Epithelial cell of prostate (primary cell): ENCODE measurements around the gene PTGIS.

Source experiments
- DNase-seq: peaks from one replicate; pipeline ENCODE4 v3.0.0-alpha.2; 2011; ENCODE audit warnings: low read depth, low spot score
- H3K27ac ChIP-seq: fragments of 450-650 bp; 2 replicates; pipeline ENCODE4 v1.5.1; 2017; ENCODE audit warnings: mild to moderate bottlenecking

Gene PTGIS

DNA sequence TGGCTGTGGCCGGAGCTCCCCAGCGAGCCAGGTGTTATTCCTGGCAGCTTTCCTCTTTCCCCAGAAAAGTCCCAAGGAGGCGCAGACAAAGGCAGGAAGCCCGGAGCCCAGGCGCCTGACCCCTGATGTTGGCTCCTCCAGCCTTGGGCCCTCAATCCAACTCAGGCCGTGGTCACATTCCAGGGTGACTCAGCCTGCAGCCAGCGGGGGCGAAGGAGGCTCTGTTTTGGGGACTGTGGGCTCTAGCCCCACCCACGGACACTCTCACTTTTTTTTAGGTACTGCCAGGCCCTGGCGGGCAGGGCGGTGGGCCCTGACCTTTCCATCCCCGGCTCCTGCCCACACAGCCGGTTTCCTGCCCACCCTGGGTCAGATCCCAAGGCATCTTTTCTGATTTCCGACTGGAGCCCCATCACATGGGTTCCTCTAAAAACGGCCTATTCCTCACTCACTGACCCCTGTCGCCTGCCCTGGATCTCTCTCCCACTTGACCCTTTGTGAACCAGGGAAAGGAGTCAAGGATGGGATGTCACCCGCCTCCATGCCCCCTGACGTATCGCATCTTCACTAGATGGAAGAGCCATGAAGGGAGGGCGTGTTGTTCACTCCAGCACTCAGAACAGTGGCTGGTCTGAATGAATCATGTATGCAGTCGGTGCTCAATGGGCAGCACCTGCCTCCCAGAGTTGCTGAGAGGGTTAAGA, 5.5 kb downstream of the PTGIS start:
- no peak for DNase-seq
- H3K27ac ChIP-seq = no peak overlapping the region

DNA sequence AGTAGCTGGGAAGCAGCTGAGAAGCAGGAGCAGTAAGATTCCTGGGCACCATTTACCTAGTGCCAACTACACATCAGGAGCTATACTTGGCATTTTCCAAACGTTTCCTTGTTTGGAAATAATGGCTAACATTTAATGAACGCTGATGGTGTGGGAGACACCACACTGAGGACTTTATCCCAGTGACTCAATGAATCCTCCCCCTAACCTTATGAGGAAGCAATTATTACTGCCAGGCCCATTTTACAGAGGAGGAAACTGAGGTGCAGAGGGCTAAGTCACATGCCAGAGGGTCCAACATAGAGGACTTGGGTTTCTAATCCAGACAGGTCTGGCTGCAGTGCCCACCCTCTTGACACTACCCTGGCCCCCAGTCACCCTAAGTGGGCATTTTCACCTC, 6.1 kb downstream of the PTGIS start:
- DNase-seq = no peak
- no peak overlapping the region for H3K27ac ChIP-seq

- no peak for DNase-seq
- H3K27ac ChIP-seq = no peak overlapping the region
These were observed 6.7 kb downstream of the PTGIS start for GRCh38 chr20:49561256-49561655.

- no peak for DNase-seq
- H3K27ac ChIP-seq = no peak overlapping the region
These were observed 7.3 kb downstream of the PTGIS start for GRCh38 chr20:49560646-49561045.

DNA sequence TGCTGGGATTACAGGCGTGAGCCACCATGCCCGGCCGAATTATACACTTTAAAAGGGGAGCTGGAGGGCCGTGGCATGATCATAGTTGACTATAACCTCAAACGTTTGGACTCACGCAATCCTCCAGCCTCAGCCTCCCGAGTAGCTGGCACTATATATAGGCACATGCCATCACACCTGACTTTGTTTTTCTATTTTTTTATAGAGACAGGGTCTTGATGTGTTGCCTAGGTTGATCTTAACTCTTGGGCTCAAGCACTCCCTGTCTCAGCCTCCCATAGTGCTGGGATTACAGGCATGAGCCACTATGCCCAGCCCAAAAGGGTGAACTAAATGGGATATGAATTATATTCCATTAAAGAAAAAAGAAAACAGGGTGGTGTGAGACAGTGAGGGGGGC, 7.8 kb downstream of the PTGIS start:
- DNase-seq = no peak
- no peak overlapping the region for H3K27ac ChIP-seq

GRCh38 chr20:49559411-49560081, 8.4 kb downstream of the PTGIS start:
- DNase-seq = no peak
- H3K27ac ChIP-seq = no peak overlapping the region

- no peak overlapping the region for H3K27ac ChIP-seq
- DNase-seq = no peak
These were observed 9.1 kb downstream of the PTGIS start for GRCh38 chr20:49558826-49559225.

- no peak overlapping the region for H3K27ac ChIP-seq
These were observed 10.5 kb downstream of the PTGIS start for GRCh38 chr20:49557449-49557848.

GRCh38 chr20:49556621-49557020, 11.3 kb downstream of the PTGIS start:
- no peak for DNase-seq
- no peak overlapping the region for H3K27ac ChIP-seq

More at GRCh38 chr20:49557449-49557848, 10.5 kb downstream of the PTGIS start:
- DNase-seq = no peak

- H3K27ac ChIP-seq = no peak overlapping the region
- DNase-seq = no peak
These were observed 18.0 kb downstream of the PTGIS start for GRCh38 chr20:49549801-49550551.

GRCh38 chr20:49548371-49548947, 19.5 kb downstream of the PTGIS start:
- no peak for DNase-seq
- H3K27ac ChIP-seq = no peak overlapping the region

- no peak for DNase-seq
- no peak overlapping the region for H3K27ac ChIP-seq
These were observed 22.4 kb downstream of the PTGIS start for GRCh38 chr20:49545572-49545971.

- DNase-seq = no peak
- H3K27ac ChIP-seq = no peak overlapping the region
These were observed 23.4 kb downstream of the PTGIS start for GRCh38 chr20:49544535-49544934.

- H3K27ac ChIP-seq = no peak overlapping the region
- no peak for DNase-seq
These were observed 24.0 kb downstream of the PTGIS start for GRCh38 chr20:49543858-49544437.

- no peak for DNase-seq
- no peak overlapping the region for H3K27ac ChIP-seq
These were observed 24.7 kb downstream of the PTGIS start for GRCh38 chr20:49543071-49543857.

- no peak for DNase-seq
- no peak overlapping the region for H3K27ac ChIP-seq
These were observed 25.4 kb downstream of the PTGIS start for GRCh38 chr20:49542514-49542991.

GRCh38 chr20:49541733-49542513, 26.0 kb downstream of the PTGIS start:
- no peak overlapping the region for H3K27ac ChIP-seq

GRCh38 chr20:49540687-49541435, 27.1 kb downstream of the PTGIS start:
- H3K27ac ChIP-seq = no peak overlapping the region
- DNase-seq = no peak

More at GRCh38 chr20:49541733-49542513, 26.0 kb downstream of the PTGIS start:
- no peak for DNase-seq
